GM18505 (cell line): ENCODE data around the gene TUBG2.

Experiments
- ATAC-seq: cut with Tn5 transposase; IDR thresholded peaks from one replicate; pipeline ENCODE4 v1.9.1; 2021; ENCODE audit not compliant: unreplicated experiment
- POLR2A ChIP-seq: IDR thresholded peaks from 4 replicates; pipeline ENCODE4 v1.6.1; 2011; ENCODE audit warnings: borderline replicate concordance; ENCODE audit not compliant: insufficient read depth, insufficient read length; ENCODE audit errors: extremely low read depth

TUBG2 gene

GRCh38 chr17:42704837-42705494, 45.9 kb downstream of the TUBG2 start:
- peak; percentile 31 for TF ChIP-seq POLR2A
- peak; percentile 65 for ATAC-seq

- TF ChIP-seq POLR2A, result no peak
These were observed 47.6 kb downstream of the TUBG2 start for GRCh38 chr17:42706732-42707131.

DNA sequence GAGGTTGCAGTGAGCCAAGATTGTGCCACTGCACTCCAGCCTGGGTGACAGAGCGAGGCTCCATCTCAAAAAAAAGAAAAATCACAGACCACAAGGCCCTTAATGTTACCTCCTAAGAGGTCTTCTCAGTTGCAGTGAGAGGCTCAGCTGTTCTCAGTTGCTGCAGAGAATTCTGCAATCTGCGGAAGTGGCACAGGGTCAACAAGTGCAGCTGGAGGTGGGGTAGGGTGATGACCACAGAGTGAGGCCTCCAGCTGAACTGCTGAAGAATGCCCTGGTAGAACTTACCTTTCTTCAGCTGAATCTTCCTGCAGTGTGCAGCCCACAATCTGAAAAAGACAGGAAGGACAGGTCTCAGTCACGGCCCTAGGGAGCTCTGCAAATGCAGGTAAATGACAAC, 49.5 kb downstream of the TUBG2 start:
- TF ChIP-seq POLR2A, result no peak

More at GRCh38 chr17:42706732-42707131, 47.6 kb downstream of the TUBG2 start:
- no peak for ATAC-seq

DNA sequence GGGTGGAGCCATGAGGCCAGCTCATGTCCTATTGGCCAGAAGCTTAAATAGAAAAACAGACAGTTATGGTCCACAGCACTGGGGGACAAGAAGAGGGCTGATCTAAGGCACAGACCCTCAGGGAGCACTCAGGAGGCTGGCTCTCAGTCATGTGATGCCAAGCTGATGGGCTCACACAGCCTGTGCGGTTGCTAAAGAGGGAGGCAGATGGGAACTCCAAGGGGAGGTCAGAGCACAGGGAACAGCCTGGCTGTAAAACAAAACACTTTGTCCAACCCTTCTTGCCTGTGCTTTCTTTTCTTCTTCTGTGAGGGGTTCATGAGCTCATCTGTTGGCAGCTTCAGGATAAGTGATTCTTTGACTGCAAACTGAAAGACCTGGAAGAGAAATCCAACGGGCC, 50.5 kb downstream of the TUBG2 start:
- ATAC-seq, result no peak
- no peak for TF ChIP-seq POLR2A

More for the DNA sequence above, 49.5 kb downstream of the TUBG2 start:
- ATAC-seq, result no peak
